Measurements from ENCODE around the gene ZNF655.
"Not testable (repeated sequence)": the region's sequence is repeated elsewhere in the genome, so short reads cannot be mapped to it uniquely, and the experiment has no call there.

GRCh38 chr7:99545308-99545707 is 13.1 kb upstream of the ZNF655 start:
- not testable (repeated sequence) for TF ChIP-seq POLR2AphosphoS5 (IDR thresholded peaks at IDR 0.05); EP300 (IDR thresholded peaks at IDR 0.05; ENCODE audit: low read depth); POLR2A (IDR thresholded peaks at IDR 0.05)
- TF ChIP-seq, protein P1, sequence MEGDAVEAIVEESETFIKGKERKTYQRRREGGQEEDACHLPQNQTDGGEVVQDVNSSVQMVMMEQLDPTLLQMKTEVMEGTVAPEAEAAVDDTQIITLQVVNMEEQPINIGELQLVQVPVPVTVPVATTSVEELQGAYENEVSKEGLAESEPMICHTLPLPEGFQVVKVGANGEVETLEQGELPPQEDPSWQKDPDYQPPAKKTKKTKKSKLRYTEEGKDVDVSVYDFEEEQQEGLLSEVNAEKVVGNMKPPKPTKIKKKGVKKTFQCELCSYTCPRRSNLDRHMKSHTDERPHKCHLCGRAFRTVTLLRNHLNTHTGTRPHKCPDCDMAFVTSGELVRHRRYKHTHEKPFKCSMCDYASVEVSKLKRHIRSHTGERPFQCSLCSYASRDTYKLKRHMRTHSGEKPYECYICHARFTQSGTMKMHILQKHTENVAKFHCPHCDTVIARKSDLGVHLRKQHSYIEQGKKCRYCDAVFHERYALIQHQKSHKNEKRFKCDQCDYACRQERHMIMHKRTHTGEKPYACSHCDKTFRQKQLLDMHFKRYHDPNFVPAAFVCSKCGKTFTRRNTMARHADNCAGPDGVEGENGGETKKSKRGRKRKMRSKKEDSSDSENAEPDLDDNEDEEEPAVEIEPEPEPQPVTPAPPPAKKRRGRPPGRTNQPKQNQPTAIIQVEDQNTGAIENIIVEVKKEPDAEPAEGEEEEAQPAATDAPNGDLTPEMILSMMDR (IDR thresholded peaks at IDR 0.05) = not testable (repeated sequence)

Data from transverse colon (tissue), 4 donors.